ENCODE data around the gene ADRM1.

The ADRM1 gene

DNA sequence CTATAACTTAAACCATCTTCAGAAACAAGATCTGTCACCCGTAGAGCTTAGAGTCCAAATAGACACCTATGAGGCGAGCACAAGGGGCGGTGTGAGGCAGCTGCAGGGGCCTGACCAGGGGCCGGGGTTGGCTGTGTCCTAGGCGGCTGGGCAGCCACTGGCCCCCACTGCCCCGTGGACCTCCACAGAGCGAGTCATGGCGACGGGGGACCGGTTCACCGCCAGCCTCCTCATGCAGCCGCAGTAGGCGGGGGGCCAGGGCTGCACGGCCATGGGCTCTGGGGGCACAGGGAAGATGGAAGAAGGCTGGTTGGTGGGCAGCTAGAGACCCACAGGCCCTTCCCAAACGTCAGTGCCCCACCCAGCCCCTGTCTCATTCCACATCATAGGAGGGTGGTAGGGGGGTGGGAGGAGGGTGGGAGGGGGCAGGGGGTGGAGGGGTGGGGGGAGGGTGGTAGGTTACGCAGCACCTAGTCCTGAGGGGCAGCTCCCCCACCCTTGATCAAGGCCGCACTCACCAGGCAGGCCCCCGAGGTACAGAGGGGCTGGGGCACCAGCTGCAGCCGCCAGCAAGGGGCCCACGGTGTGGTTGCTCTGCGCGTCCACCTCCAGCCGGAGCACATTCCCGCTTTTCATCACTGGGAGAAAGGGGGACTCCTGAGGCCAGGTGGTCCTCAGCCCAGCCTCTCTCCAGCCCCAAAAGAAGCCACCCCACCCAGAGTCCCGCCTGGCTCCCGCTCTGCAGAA lies 6.6 kb downstream of the ADRM1 start:
- no peak overlapping the region for H3K4me3 Mint-ChIP-seq
- peaks cover 16% of the 10 kb centered on the region for H3K36me3 Mint-ChIP-seq (ENCODE audit: low read depth)
- H3K9me3 Mint-ChIP-seq = no peaks in the 10 kb centered on the region
- no peaks in the 10 kb centered on the region for H3K27me3 Mint-ChIP-seq
- DNase-seq = no peak
- peaks cover 10% of the 10 kb centered on the region for H3K4me1 Mint-ChIP-seq
- H3K27ac Mint-ChIP-seq = no peak overlapping the region
- no peak for ATAC-seq

DNA sequence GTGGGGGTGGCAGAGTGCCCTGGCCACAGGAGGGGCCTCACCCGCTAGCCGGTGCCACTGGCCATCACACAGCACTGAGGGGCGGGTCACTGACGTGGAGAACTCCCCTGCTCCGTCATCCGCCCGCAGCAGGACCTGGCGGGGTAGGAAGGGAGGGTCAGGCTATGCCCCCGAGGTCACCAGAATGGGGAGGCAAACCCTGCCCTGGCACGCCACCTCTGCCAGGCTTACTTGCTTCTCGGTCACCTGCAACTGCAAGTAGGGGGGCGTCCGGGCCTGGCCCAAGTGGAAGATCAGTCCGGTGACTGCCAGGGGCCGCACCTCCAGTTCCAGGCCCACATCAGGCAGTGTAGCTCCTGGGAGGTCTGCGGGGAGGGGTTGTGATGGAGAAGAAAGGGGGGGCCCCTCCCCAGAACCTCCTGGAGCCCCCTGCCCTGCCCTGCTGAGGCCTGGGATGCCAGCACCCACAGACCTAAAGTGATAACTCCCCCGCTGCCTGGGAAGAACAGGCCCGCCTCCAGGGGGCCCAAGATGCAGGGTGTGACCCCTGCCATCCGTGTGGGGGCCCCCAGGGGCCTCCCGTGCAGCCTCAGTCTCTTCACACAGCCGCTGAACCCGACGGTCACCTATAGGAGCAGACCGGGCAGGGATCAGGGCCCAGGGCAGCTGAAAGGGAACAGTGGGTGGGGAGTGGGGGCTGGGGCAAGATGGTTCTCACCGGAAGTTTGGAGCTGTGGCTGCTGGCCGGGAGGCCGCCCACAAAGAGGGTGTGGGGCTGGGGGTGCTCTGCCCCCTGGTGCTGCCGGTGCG lies 7.4 kb downstream of the ADRM1 start:
- DNase-seq (no peak), ATAC-seq (no peak)
- H3K36me3 Mint-ChIP-seq (ENCODE audit: low read depth) = peaks cover 11% of the 10 kb centered on the region
- no peaks in the 10 kb centered on the region for H3K9me3 Mint-ChIP-seq
- H3K4me1 Mint-ChIP-seq = peaks cover 3% of the 10 kb centered on the region
- no peak overlapping the region for H3K27ac Mint-ChIP-seq
- no peaks in the 10 kb centered on the region for H3K27me3 Mint-ChIP-seq
- no peak overlapping the region for H3K4me3 Mint-ChIP-seq

- ATAC-seq (no peak), DNase-seq (no peak)
- peaks cover 6% of the 10 kb centered on the region for H3K36me3 Mint-ChIP-seq (ENCODE audit: low read depth)
- H3K27me3 Mint-ChIP-seq = no peaks in the 10 kb centered on the region
- no peaks in the 10 kb centered on the region for H3K4me1 Mint-ChIP-seq
- no peaks in the 10 kb centered on the region for H3K9me3 Mint-ChIP-seq
- H3K27ac Mint-ChIP-seq = no peak overlapping the region
- H3K4me3 Mint-ChIP-seq = no peak overlapping the region
Observed at GRCh38 chr20:62310757-62311121, 7.9 kb downstream of the ADRM1 start.

- Mint-ChIP-seq H3K27ac (no peak overlapping the region), H3K36me3 (ENCODE audit: low read depth) (peaks cover 3% of the 10 kb centered on the region), H3K9me3 (no peaks in the 10 kb centered on the region), H3K27me3 (no peaks in the 10 kb centered on the region), H3K4me1 (no peaks in the 10 kb centered on the region), H3K4me3 (no peak overlapping the region)
- DNase-seq = no peak
- no peak for ATAC-seq
Observed at GRCh38 chr20:62311150-62311549, 8.4 kb downstream of the ADRM1 start.

- Mint-ChIP-seq H3K9me3 (no peaks in the 10 kb centered on the region), H3K4me1 (no peaks in the 10 kb centered on the region), H3K27me3 (no peaks in the 10 kb centered on the region), H3K4me3 (no peak overlapping the region), H3K27ac (no peak overlapping the region), H3K36me3 (ENCODE audit: low read depth) (peaks cover 3% of the 10 kb centered on the region)
- DNase-seq (no peak), ATAC-seq (no peak)
Observed at GRCh38 chr20:62311832-62312661, 9.2 kb downstream of the ADRM1 start.

DNA sequence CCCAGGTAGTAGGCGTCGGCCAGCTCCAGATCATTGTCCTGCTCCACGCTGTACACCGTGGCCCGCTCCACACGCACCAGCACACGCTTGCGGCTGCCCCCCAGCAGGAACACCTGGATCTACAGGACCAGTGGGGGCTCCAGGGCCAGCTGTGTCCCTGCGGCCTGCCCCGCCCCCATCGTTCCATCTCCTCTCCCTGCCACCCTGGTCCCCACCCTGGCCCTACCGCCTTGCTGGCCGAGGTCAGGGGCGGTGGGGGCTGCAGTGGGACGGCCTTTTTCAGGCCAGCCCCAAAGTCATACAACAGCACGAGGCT lies 9.8 kb downstream of the ADRM1 start:
- Mint-ChIP-seq H3K27me3 (no peaks in the 10 kb centered on the region), H3K36me3 (ENCODE audit: low read depth) (peaks cover 3% of the 10 kb centered on the region)

DNA sequence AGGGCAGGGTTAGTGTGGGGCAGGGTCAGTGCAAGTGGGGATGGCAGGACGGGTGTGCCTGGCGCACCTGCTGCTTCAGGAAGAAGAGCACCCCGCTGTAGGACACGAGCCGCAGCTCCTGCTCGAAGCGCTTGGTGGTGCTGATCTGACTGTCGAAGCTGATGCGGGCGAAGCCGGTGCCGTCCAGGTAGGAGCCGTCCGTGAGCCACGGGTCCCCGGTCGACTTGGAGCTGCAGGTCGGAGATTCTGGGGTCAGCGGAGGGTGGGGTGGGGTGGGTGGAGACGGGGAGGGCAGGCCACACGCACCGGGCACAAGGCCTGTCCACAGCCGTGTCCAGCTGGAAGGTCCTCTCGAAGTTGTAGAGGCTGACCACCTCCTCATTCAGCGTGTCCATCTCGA lies 10.2 kb downstream of the ADRM1 start:
- Mint-ChIP-seq H3K4me1 (no peaks in the 10 kb centered on the region), H3K4me3 (no peak overlapping the region), H3K36me3 (ENCODE audit: low read depth) (peaks cover under 1% of the 10 kb centered on the region), H3K27ac (no peak overlapping the region), H3K27me3 (no peaks in the 10 kb centered on the region), H3K9me3 (no peaks in the 10 kb centered on the region)
- DNase-seq (no peak), ATAC-seq (no peak)

More for the DNA sequence above, 9.8 kb downstream of the ADRM1 start:
- ATAC-seq (no peak), DNase-seq (no peak)
- Mint-ChIP-seq H3K9me3 (no peaks in the 10 kb centered on the region), H3K4me3 (no peak overlapping the region), H3K27ac (no peak overlapping the region), H3K4me1 (no peaks in the 10 kb centered on the region)

DNA sequence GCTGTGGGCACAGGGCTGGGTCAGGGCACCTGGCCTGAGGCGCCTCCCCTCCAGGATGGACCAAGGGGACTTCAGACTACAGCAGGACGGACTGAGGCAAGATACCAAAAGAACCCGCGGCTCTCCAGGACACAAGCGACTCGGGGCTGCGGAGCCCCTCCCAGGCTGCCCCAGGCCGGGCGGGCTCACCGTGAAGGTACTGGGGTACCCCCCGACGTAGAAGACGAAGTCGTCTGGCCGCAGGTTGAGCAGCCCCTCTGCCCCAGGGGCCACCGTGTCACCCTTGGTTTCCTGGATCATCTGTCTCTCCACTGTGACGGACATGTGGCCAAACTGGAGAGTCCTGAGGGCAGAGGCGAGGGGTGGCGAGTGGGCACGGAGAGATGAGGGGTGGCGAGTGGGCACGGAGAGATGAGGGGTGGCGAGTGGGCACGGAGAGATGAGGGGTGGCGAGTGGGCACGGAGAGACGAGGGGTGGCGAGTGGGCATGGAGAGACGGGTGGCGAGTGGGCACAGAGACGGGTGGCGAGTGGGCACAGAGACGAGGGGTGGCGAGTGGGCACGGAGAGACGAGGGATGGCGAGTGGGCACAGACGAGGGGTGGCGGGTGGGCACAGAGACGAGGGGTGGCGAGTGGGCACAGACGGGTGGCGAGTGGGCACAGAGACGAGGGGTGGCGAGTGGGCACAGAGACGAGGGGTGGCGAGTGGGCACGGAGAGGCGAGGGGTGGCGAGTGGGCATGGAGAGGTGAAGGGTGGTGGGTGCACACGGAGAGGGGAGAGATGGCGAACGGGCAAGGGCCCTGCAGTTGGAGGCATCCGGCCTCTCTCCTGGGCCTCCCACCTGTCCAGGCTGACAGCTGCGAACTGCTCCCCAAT lies 10.9 kb downstream of the ADRM1 start:
- Mint-ChIP-seq H3K27ac (no peak overlapping the region), H3K27me3 (no peaks in the 10 kb centered on the region), H3K36me3 (ENCODE audit: low read depth) (no peaks in the 10 kb centered on the region), H3K9me3 (no peaks in the 10 kb centered on the region), H3K4me3 (no peak overlapping the region), H3K4me1 (no peaks in the 10 kb centered on the region)
- no peak for DNase-seq
- ATAC-seq = no peak

- no peaks in the 10 kb centered on the region for H3K36me3 Mint-ChIP-seq (ENCODE audit: low read depth)
- no peak overlapping the region for H3K27ac Mint-ChIP-seq
- H3K27me3 Mint-ChIP-seq = no peaks in the 10 kb centered on the region
- H3K9me3 Mint-ChIP-seq = no peaks in the 10 kb centered on the region
- no peak overlapping the region for H3K4me3 Mint-ChIP-seq
- ATAC-seq (no peak), DNase-seq (no peak)
- no peaks in the 10 kb centered on the region for H3K4me1 Mint-ChIP-seq
Observed at GRCh38 chr20:62314339-62314638, 11.5 kb downstream of the ADRM1 start.

DNA sequence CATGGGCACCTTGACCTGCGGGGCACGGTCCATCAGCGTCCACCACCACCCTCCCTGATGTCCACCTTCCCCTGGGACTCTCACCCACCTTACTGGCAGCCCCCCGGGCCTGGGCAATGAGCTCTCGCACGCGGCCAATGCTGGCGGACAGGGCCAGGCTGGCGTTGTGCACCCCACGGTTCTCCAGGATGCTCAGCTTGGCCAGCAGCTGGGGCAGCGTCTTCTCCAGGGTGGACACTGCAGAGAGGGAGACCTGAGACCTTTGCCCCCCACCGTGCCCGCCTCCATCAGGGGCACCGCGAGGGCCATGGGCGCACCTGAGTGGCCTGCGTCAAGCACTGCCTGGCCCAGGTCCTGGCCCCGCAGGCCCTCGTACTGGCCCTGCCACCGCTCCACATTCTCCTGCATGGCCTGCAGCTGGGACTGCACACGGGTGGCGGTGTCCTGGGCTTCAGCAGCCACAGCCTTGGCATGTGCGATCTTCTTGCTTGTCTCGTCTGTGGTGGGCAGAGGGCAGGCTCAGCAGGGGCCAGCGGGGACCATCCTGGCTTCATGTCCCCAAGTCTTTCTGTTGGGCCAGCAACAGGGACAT lies 12.0 kb downstream of the ADRM1 start:
- no peak overlapping the region for H3K4me3 Mint-ChIP-seq
- no peak overlapping the region for H3K27ac Mint-ChIP-seq
- DNase-seq (no peak), ATAC-seq (no peak)
- H3K9me3 Mint-ChIP-seq = no peaks in the 10 kb centered on the region
- no peaks in the 10 kb centered on the region for H3K36me3 Mint-ChIP-seq (ENCODE audit: low read depth)
- no peaks in the 10 kb centered on the region for H3K27me3 Mint-ChIP-seq
- H3K4me1 Mint-ChIP-seq = no peaks in the 10 kb centered on the region

- no peak for ATAC-seq
- Mint-ChIP-seq H3K27ac (no peak overlapping the region), H3K4me1 (no peaks in the 10 kb centered on the region), H3K4me3 (no peak overlapping the region), H3K27me3 (no peaks in the 10 kb centered on the region), H3K36me3 (ENCODE audit: low read depth) (no peaks in the 10 kb centered on the region), H3K9me3 (no peaks in the 10 kb centered on the region)
- no peak for DNase-seq
Observed at GRCh38 chr20:62315773-62316172, 13.0 kb downstream of the ADRM1 start.

DNA sequence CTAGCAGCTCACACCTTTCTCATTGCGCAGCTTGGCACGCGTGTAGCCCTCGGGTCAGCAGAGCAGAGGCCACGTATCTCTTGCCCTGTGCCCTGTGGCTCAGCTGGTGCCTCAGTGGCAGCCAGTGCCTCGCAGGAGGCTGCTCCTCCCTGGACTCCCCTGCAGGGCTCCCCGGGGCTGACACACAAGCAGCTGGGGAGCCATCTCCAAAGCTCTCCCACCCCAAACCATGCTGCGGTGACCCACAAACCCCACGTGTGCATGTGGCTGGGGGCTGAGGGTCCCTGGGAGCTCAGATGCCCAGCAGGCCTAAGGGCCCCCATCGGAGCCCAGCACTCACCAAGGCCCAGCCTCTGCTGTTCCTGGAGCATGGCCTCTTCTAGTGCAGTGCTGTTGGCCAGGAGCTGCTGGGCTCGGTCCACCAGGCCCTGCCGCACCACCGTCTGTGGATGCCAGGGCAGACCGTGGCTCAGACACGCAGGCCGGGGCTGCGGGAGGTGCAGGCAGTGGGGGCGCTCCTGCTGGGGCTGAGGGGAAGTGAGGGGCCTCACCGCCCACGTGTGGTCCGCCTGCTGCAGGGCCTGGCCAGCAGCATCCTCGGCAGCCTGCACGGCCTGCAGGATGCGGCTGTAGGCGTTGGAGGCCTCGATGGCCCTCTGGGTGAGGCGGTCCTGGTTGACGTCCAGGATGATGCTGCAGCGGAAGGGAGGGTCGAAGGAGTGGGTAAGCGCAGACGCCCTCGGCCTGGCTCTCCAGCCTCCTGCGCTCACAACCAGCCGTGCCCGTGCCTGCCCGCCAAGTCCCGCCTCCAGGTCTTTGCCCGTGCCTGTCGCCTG lies 13.8 kb downstream of the ADRM1 start:
- Mint-ChIP-seq H3K36me3 (ENCODE audit: low read depth) (no peaks in the 10 kb centered on the region), H3K4me1 (no peaks in the 10 kb centered on the region), H3K27me3 (no peaks in the 10 kb centered on the region), H3K4me3 (no peak overlapping the region), H3K9me3 (no peaks in the 10 kb centered on the region), H3K27ac (no peak overlapping the region)
- no peak for ATAC-seq
- no peak for DNase-seq

DNA sequence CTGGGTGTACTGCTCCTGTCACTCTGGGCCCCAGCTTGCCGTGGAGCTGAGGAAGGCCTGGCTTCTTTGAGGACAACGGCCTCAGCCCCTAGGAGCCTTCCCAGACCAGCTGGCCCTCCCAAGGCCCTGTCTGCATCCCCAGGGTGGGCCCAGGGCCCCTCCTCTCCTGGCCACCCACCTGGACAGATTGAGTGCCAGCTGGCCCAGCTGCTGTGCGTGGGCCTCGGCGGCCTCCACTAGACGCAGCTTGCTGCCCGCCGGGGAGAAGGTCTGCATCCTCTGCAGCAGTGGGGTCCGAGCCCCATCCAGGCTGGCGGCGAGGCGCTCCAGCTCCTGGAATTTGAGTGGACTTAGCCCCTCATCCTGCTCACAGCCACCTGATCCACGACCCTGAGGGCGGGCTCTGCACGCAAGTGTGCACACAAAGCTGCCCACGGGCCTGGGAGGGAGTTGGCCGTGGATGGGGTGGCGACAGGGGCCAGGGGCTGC lies 14.4 kb downstream of the ADRM1 start:
- DNase-seq (no peak), ATAC-seq (no peak)
- Mint-ChIP-seq H3K9me3 (no peaks in the 10 kb centered on the region), H3K36me3 (ENCODE audit: low read depth) (no peaks in the 10 kb centered on the region), H3K27ac (no peak overlapping the region), H3K27me3 (no peaks in the 10 kb centered on the region), H3K4me3 (no peak overlapping the region), H3K4me1 (no peaks in the 10 kb centered on the region)

All from activated naive CD8-positive, alpha-beta T cell treated with anti-CD3 and anti-CD28 coated beads, Interleukin-2, amount 50 U/mL, for 24 hours (primary cell).